Heart left ventricle (tissue), 13 donors: ENCODE results near the gene SYNDIG1L.

Experiments
- CTCF ChIP-seq, 12 donors: fragments of 200-600 bp; sonication (generic) in 4 of 12; IDR thresholded peaks; one replicate each; pipeline versions ENCODE4 v1.5.0 to v1.8.0; 2018 to 2022; ENCODE audit warnings: antibody characterized with exemption in 12 of 12, mild to moderate bottlenecking in 5 of 12
- POLR2A ChIP-seq, 2 donors: fragments of 450-650 bp; IDR thresholded peaks; one replicate each; pipeline ENCODE4 v1.6.1; 2017; ENCODE audit warnings: antibody characterized with exemption in 2 of 2, mild to moderate bottlenecking in 2 of 2, moderate library complexity in 2 of 2
- donor health status: ischemic (EF 13 %, LVEDD 7.1; RV severe dilation, severe dysfunction).
- donor health status: DM: no; HTN: yes; CAD: no.
- donor health status: DM: no; HTN: no; CAD: no.
- donor health status: ischemic (EF 25% LVEDD 6.9; RV normal size, moderate dysfunction).
- donor health status: ischemic (EF 25% LVEDD 5.7; RV mildly dilated, moderate dysfunction).
- donor health status: ischemic (EF 35%, LVEDD 5.7; RV mildly dilated, moderate dysfunction).
- donor health status: nonischemic (EF 11% LVEDD 7.7; RV severe dilation, severe dysfunction).
- donor health status: DM: yes; HTN: yes; CAD: no.
- donor health status: PGD.
- donor health status: ischemic (EF 29% LVEDD 5.4; RV normal size, mild dysfunction).
- donor health status: nonischemic (EF 23%, LVEDD 6.1; RV moderate dilation, normal function).

GRCh38 chr14:74360163-74360562, 65.8 kb downstream of the SYNDIG1L start:
- no peak for TF ChIP-seq POLR2A (IDR thresholded peaks at IDR 0.05)
- no peak for TF ChIP-seq CTCF (IDR thresholded peaks at IDR 0.05)
